GM18868 (cell line): ENCODE results near the gene TSC1.
"Not testable (repeated sequence)": the region's sequence is repeated elsewhere in the genome, so short reads cannot be mapped to it uniquely, and the experiment has no call there.

Experiments used
- ATAC-seq: cut with Tn5 transposase; IDR thresholded peaks from one replicate; pipeline ENCODE4 v1.9.1; 2021; ENCODE audit warnings: mild to moderate bottlenecking, moderate library complexity; ENCODE audit not compliant: unreplicated experiment

TSC1 gene

GRCh38 chr9:132978112-132978450, 33.7 kb upstream of the TSC1 start:
- no peak for ATAC-seq

GRCh38 chr9:132976571-132976970, 32.2 kb upstream of the TSC1 start:
- no peak for ATAC-seq

- ATAC-seq = no peak
Observed at GRCh38 chr9:132975961-132976360, 31.5 kb upstream of the TSC1 start.

GRCh38 chr9:132973713-132974112, 29.3 kb upstream of the TSC1 start:
- no peak for ATAC-seq

GRCh38 chr9:132973166-132973565, 28.8 kb upstream of the TSC1 start:
- ATAC-seq = no peak

GRCh38 chr9:132970324-132971062, 26.1 kb upstream of the TSC1 start:
- ATAC-seq = no peak

DNA sequence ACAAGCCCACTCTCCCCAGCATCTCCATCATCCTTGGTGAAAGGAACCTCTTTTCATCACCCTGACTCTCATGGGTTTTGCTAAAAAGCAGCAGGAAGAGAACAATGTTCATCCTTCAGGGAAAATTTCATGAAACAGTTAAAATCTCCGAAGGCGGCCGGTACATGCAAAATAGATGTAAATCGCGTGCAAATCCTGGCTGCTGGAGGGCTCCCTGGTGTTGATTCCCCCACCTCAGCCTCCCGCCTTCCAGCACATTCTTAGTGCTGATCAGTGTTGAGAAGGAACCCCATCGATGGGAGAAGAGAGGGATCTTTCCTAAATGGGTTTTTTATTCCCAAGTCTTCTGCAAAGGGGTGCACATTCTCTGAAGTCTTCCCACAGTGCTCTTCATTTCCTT, 25.4 kb upstream of the TSC1 start:
- no peak for ATAC-seq

GRCh38 chr9:132967908-132968307, 23.5 kb upstream of the TSC1 start:
- ATAC-seq = not testable (repeated sequence)

GRCh38 chr9:132965478-132965877, 21.1 kb upstream of the TSC1 start:
- no peak for ATAC-seq

DNA sequence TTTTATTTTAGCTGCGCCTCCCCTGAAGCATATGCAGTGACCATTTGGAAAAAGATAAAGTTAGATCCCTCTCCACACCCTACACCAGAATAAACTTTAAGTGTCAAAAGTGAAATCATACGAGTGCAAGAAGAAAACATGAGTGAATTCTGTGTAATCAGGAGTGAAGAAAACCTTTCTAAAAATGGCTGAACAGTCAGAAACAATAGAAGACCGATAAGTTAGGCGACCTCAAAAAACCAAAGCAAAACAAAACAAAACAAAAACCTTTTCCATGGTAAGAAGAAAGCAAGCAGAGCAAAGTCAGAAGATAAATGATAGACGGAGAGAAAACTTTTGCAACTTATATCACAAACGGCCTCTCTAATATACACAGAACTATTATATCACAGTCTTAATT, 16.6 kb upstream of the TSC1 start:
- ATAC-seq = no peak

DNA sequence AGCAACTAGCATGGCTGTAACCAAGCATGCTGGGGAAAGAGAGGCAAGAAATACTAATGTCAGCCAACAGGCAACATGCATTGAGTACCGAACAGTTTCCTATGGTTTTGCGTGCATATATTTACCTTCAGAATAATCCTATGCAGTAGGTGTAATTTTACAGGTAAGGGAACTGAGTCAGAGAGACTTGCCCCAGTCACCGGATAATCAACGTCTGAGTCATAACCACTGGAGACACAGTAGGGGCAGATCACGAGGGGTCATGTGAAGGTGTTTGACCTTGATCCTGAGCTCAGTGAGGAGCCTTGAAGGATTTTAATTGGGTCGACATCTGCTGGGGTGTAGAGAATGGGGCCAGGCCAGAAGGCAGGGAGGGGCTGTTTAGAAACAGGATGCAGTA, 13.4 kb upstream of the TSC1 start:
- ATAC-seq = no peak

DNA sequence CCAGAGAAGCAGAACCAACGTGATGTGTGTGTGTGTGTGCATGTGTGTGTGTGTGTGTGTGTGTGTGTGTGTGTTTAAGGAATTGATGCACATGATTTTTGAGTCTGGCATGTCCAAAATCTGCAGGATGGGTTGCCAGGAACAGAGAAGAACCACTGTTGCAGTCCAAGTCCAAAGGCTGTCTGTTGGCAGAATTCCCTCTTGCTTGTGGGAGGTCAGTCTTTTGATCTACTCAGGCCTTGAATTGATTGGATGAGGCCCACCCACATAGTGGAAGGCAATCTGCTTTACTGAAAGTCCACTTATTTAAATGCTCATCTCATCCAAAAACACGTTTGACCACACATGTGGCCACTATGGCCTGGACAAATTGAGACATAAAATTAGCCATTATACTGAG, 11.4 kb upstream of the TSC1 start:
- ATAC-seq = no peak

- ATAC-seq = no peak
Observed at GRCh38 chr9:132955123-132955522, 10.7 kb upstream of the TSC1 start.

- ATAC-seq = no peak
Observed at GRCh38 chr9:132949709-132950108, 5.3 kb upstream of the TSC1 start.

- ATAC-seq = no peak
Observed at GRCh38 chr9:132948482-132949050, 4.2 kb upstream of the TSC1 start.

- no peak for ATAC-seq
Observed at GRCh38 chr9:132947756-132948155, 3.3 kb upstream of the TSC1 start.

DNA sequence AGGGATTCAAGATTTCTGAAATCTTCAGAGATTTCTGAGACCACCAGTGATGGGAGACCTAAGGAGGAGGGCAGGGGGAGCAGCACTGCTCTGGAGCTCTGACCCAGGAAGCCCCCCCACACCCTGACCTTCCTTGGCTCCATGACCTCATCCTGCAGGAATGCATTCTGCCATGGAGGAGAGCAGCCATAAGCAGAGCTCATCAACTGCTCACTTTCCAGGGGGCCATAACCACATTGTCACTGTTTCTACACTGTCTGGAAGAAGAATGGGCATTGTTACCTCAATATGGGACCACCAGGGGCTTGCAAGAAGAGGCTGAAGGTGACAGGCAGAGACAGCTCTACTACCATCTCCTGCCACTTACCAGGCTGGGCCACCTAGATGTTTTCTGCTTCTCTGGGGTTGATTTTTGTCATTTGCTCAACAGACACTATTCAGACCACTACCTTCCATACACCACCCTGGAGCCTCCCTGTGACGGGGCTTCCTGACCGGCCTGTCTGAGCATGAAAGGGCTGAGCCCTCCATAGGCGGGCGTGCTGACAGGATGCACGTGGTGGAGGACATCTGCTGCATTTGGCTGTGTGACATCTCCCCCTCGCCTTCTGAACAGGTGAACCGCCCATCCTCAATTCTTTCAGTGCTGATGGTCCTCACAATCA, 2.3 kb upstream of the TSC1 start:
- no peak for ATAC-seq

- ATAC-seq = no peak
Observed at GRCh38 chr9:132946211-132946610, 1.8 kb upstream of the TSC1 start.

GRCh38 chr9:132945186-132946130, 1.0 kb upstream of the TSC1 start:
- no peak for ATAC-seq

DNA sequence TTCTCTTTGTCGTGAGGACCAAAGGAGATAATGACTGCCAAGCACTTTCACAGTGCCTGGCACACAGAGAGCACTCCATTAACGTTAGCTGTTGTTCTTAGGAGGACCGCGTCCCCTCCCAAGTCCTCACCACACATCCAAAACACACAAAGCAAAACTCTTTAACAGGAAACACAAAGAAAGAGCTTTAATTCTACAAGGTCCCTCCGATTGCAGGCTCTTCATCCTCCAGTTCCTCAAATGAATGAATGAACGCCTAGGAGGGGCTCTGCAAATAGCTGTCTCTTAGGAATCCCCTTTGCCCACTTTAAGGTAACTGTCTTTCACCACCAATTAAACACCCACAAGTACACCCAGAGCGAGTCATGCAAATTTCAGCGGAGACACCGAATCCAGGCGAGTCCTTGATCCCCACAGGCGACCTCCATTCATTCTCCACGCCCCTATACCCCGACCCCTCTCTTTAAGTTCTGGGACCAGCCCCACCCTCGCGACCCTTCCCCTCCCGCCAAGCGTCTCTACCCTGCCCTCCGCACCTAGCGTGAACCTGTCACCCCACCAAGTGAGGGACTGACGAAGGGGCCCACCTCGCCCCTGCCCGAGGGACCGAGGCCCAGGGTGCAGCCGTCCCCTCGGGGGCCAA, 644 bp downstream of the TSC1 start:
- no peak for ATAC-seq
